ENCODE results near the gene CD3G. TPM values are rescaled to one million over a fixed set of nuclear protein-coding genes. Genes with fewer than 3 reads are reported as not detected.

The CD3G gene
- total and polyA plus RNA-seq, 2 donors (not counting 1 experiment from before 2014, with no cell fraction given): 0.34 to 0.76 TPM

- Mint-ChIP-seq H3K27me3 (peaks cover 4% of the 10 kb centered on the region), H3K9me3 (ENCODE audit: insufficient read depth) (no peaks in the 10 kb centered on the region), H3K4me3 (peak overlapping the region; percentile 32), H3K27ac (peak overlapping the region; percentile 89), H3K4me1 (peaks cover 56% of the 10 kb centered on the region)
- Histone ChIP-seq H3K4me1 (ENCODE audit: control insufficient read depth in 2 of 2, insufficient read depth in 2 of 2, low read length in 2 of 2) (peaks cover 69 to 72% of the 10 kb centered on the region in 2 donors), H3K4me3 (ENCODE audit: control extremely low read depth in 1 of 5, extremely low read depth in 1 of 5, insufficient read depth in 1 of 5, low read depth in 2 of 5, low read length in 4 of 5) (no peak overlapping the region), H3K79me2 (ENCODE audit: control insufficient read depth, insufficient read depth, low read length) (no peaks in the 10 kb centered on the region), H3K27me3 (replicated peaks in 1 of 4; ENCODE audit: control extremely low read depth in 1 of 4, control insufficient read depth in 3 of 4, insufficient read depth in 4 of 4, low read length in 3 of 4) (no peaks in the 10 kb centered on the region), H3K9ac (ENCODE audit: low read length) (no peak overlapping the region), H4K20me1 (ENCODE audit: control insufficient read depth, insufficient read depth, low read length, poor library complexity, severe bottlenecking) (no peaks in the 10 kb centered on the region), H3K9me3 (ENCODE audit: control extremely low read depth in 1 of 3, control insufficient read depth in 2 of 3, insufficient read depth in 1 of 3, low read length in 2 of 3) (no peaks in the 10 kb centered on the region), H3K27ac (ENCODE audit: low read length in 2 of 2) (peak overlapping the region; percentile 50 to 59), H3K36me3 (replicated peaks in 1 of 2; ENCODE audit: control extremely low read depth in 1 of 2, control insufficient read depth in 1 of 2, extremely low read depth in 1 of 2, insufficient read depth in 2 of 2, low read length in 1 of 2) (no peaks in the 10 kb centered on the region), H3K4me2 (replicated peaks; ENCODE audit: low read depth, low read length, poor library complexity, severe bottlenecking) (peak overlapping the region; percentile 51), H2AFZ (ENCODE audit: insufficient read depth, low read depth, low read length, poor library complexity, severe bottlenecking) (peak overlapping the region; percentile 16)
- TF ChIP-seq EZH2 (IDR thresholded peaks at IDR 0.05; ENCODE audit: borderline replicate concordance, insufficient read depth, low read depth, low read length, poor library complexity, severe bottlenecking) (no peak), CTCF (IDR thresholded peaks at IDR 0.05) (no peak)
- ChIA-PET CTCF (interaction anchor here (0.6 to 3.0 kb wide), 3 partner anchors 26 to 1091 kb away, joined by 3 to 10 read pairs (median 5); no protein-coding TSS in a partner anchor), POLR2A (no interaction called here)
- DNase-seq (peak; percentile 42), ATAC-seq (ENCODE audit: low read depth) (peak; percentile 47)
- WGBS (ENCODE audit: insufficient coverage): no CpG with 5 or more reads among the region's 5 CpGs
- intact Hi-C loops (cut with micrococcal nuclease): no loop called here
Observed at GRCh38 chr11:118321386-118322082, 22.6 kb upstream of the CD3G start.

- Histone ChIP-seq H3K36me3 (replicated peaks in 1 of 2; ENCODE audit: control extremely low read depth in 1 of 2, control insufficient read depth in 1 of 2, extremely low read depth in 1 of 2, insufficient read depth in 2 of 2, low read length in 1 of 2) (no peaks in the 10 kb centered on the region), H3K27me3 (replicated peaks in 1 of 4; ENCODE audit: control extremely low read depth in 1 of 4, control insufficient read depth in 3 of 4, insufficient read depth in 4 of 4, low read length in 3 of 4) (no peaks in the 10 kb centered on the region), H3K4me2 (replicated peaks; ENCODE audit: low read depth, low read length, poor library complexity, severe bottlenecking) (peak overlapping the region; percentile 33), H3K9me3 (ENCODE audit: control extremely low read depth in 1 of 3, control insufficient read depth in 2 of 3, insufficient read depth in 1 of 3, low read length in 2 of 3) (no peaks in the 10 kb centered on the region), H3K79me2 (ENCODE audit: control insufficient read depth, insufficient read depth, low read length) (no peaks in the 10 kb centered on the region), H3K27ac (ENCODE audit: low read length in 2 of 2) (peak overlapping the region in 1 of 2 donors; percentile 59), H4K20me1 (ENCODE audit: control insufficient read depth, insufficient read depth, low read length, poor library complexity, severe bottlenecking) (no peaks in the 10 kb centered on the region), H3K9ac (ENCODE audit: low read length) (no peak overlapping the region), H3K4me1 (ENCODE audit: control insufficient read depth in 2 of 2, insufficient read depth in 2 of 2, low read length in 2 of 2) (peaks cover 58 to 60% of the 10 kb centered on the region in 2 donors), H2AFZ (ENCODE audit: insufficient read depth, low read depth, low read length, poor library complexity, severe bottlenecking) (no peak overlapping the region), H3K4me3 (ENCODE audit: control extremely low read depth in 1 of 5, extremely low read depth in 1 of 5, insufficient read depth in 1 of 5, low read depth in 2 of 5, low read length in 4 of 5) (no peak overlapping the region)
- Mint-ChIP-seq H3K4me1 (peaks cover 47% of the 10 kb centered on the region), H3K9me3 (ENCODE audit: insufficient read depth) (no peaks in the 10 kb centered on the region), H3K4me3 (no peak overlapping the region), H3K27me3 (peaks cover 4% of the 10 kb centered on the region), H3K27ac (peak overlapping the region; percentile 39)
- intact Hi-C loops (cut with micrococcal nuclease): no loop called here
- CTCF ChIA-PET: interaction anchor here (1.0 to 3.0 kb wide), 2 partner anchors 27 to 125 kb away, joined by 3 to 10 read pairs; no protein-coding TSS in a partner anchor
- WGBS (ENCODE audit: insufficient coverage): 97% methylated on average over 19 of the region's 19 CpGs
- no peak for DNase-seq
- POLR2A ChIA-PET: no interaction called here
- no peak for ATAC-seq (ENCODE audit: low read depth)
- TF ChIP-seq EZH2 (IDR thresholded peaks at IDR 0.05; ENCODE audit: borderline replicate concordance, insufficient read depth, low read depth, low read length, poor library complexity, severe bottlenecking) (no peak), CTCF (IDR thresholded peaks at IDR 0.05) (no peak)
Observed at GRCh38 chr11:118322721-118323120, 21.4 kb upstream of the CD3G start.

All from B cell (primary cell).